Tibial artery (tissue), 4 donors: ENCODE results near the gene OR6B2.

ENCODE experiments used
- DNase-seq, 2 donors: peaks; one replicate each; pipeline ENCODE4 v3.0.0-alpha.2; 2019
- H3K27ac ChIP-seq, 2 donors: fragments of 200-600 bp; sonication (generic) in 1 of 2; 1 replicate in 1 of 2; 2 replicates in 1 of 2; pipeline ENCODE4 v1.5.1; 2018 to 2019; ENCODE audit warnings: mild to moderate bottlenecking in 1 of 2
- H3K27me3 ChIP-seq, 2 donors: fragments of 200-600 bp; sonication (generic) in 1 of 2; one replicate each; pipeline versions ENCODE4 v1.5.1 to v1.6.0; 2016 to 2019
- H3K36me3 ChIP-seq, 3 donors: fragments of 200-600 bp; sonication (generic) in 2 of 3; one replicate each; pipeline ENCODE4 v1.5.1; 2016 to 2019; ENCODE audit warnings: mild to moderate bottlenecking in 2 of 3
- H3K4me1 ChIP-seq, 4 donors: fragments of 200-600 bp; sonication (generic) in 2 of 4; 1 replicate in 3 of 4; 2 replicates in 1 of 4; pipeline ENCODE4 v1.5.1; 2016 to 2019
- H3K4me3 ChIP-seq, 2 donors: fragments of 200-600 bp; sonication (generic) in 1 of 2; 1 replicate in 1 of 2; 2 replicates in 1 of 2; pipeline ENCODE4 v1.5.1; 2018 to 2019; ENCODE audit warnings: mild to moderate bottlenecking in 2 of 2
- H3K9me3 ChIP-seq, 3 donors: fragments of 200-600 bp; sonication (generic) in 1 of 3; one replicate each; pipeline ENCODE4 v1.5.1; 2016 to 2019
- intact Hi-C: fragments of 100-400 bp; cut with DNase I; formaldehyde crosslinking; loops from one replicate; pipeline ENCODE4 v1.15.0; 2023; ENCODE audit warnings: low total_unique reads
- TF ChIP-seq, protein P1 (sequence below), 2 experiments: fragments of 200-600 bp in 1 of 2; fragments of 450-650 bp in 1 of 2; IDR thresholded peaks; one replicate each; pipeline ENCODE4 v1.5.1; 2017 to 2019; ENCODE audit warnings: antibody characterized with exemption in 2 of 2, mild to moderate bottlenecking in 1 of 2, moderate library complexity in 1 of 2

The OR6B2 gene

DNA sequence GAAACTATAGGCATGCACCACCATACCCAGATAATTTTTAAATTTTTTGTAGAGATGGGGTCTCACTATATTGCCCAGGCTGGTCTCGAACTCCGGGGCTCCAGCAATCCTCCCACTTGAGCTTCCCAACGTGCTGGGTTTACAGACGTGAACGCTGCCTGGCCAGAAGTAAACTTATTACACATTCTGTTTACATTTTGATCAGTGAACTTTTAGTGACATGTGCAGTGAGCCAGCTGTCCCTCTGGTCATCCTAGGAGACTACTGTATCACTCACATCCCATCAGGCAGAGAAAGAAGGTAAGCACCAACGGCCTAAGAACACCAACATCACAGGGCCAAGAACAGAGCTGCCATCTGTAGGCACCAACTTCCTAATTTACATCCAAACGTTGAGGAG lies 27.2 kb downstream of the OR6B2 start:
- Histone ChIP-seq H3K9me3 (no peaks in the 10 kb centered on the region), H3K4me3 (no peak overlapping the region), H3K27me3 (no peaks in the 10 kb centered on the region), H3K36me3 (peaks cover 44 to 98% (median 83%) of the 10 kb centered on the region in 3 donors), H3K4me1 (no peaks in the 10 kb centered on the region), H3K27ac (no peak overlapping the region)
- TF ChIP-seq, protein P1, sequence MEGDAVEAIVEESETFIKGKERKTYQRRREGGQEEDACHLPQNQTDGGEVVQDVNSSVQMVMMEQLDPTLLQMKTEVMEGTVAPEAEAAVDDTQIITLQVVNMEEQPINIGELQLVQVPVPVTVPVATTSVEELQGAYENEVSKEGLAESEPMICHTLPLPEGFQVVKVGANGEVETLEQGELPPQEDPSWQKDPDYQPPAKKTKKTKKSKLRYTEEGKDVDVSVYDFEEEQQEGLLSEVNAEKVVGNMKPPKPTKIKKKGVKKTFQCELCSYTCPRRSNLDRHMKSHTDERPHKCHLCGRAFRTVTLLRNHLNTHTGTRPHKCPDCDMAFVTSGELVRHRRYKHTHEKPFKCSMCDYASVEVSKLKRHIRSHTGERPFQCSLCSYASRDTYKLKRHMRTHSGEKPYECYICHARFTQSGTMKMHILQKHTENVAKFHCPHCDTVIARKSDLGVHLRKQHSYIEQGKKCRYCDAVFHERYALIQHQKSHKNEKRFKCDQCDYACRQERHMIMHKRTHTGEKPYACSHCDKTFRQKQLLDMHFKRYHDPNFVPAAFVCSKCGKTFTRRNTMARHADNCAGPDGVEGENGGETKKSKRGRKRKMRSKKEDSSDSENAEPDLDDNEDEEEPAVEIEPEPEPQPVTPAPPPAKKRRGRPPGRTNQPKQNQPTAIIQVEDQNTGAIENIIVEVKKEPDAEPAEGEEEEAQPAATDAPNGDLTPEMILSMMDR (IDR thresholded peaks at IDR 0.05) = no peak
- DNase-seq = no peak
- intact Hi-C loops = no loop called here

DNA sequence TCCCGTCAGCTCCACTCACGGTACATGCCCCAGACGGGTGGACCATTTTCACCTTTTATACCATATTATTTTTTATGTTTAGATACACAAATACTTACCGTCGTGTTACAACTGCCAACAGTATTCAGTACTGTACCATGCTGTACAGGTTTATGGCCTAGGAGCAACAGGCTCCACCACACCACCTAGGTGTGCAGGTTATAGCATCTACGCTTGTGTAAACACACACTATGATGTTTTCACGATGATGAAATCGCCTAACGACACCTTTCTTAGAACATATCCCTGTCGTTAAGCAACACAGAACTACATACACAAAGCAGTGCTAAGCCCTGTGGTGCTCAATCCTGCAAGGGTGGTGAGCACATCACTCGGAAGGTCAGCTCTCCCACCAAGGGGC lies 29.6 kb downstream of the OR6B2 start:
- Histone ChIP-seq H3K36me3 (peaks cover 32 to 82% (median 62%) of the 10 kb centered on the region in 3 donors), H3K4me1 (no peaks in the 10 kb centered on the region), H3K4me3 (no peak overlapping the region), H3K9me3 (no peaks in the 10 kb centered on the region), H3K27me3 (no peaks in the 10 kb centered on the region), H3K27ac (no peak overlapping the region)
- TF ChIP-seq, protein P1 (IDR thresholded peaks at IDR 0.05) = no peak
- intact Hi-C loops = no loop called here
- DNase-seq = no peak

DNA sequence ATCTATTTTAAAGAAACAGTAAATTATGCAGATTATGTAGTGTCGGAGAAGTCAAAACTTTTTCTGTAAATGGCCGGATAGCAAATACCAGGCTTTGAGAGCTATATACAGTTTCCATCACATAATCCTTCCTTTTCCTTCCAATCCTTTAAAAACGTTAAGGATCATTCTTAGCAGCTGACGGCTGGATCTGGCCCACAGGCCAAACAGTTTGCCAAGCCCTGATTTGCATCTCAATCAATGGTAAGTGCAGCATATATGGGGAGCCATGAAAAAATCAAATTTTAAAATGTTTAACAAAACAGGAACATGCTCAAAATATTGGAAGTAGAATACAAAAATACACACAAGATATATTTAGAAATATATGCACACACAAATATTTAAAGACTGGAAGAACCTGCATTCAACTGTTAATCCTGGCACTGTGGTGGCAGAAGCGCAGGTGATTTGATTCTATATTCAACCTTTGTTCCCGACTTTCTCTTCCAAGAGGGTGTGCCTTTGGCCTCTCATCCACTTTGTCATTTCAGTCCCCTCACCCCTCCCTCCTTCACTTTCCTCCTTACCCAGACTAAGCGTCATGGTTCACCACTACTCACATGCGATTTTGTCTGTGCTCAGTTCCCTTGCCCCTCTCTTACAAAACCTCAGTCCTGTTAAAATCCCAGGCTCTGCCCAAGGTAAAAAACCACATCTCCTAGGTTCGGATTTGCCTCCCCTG lies 32.4 kb downstream of the OR6B2 start:
- Histone ChIP-seq H3K9me3 (no peaks in the 10 kb centered on the region), H3K36me3 (peaks cover 24 to 81% (median 48%) of the 10 kb centered on the region in 3 donors), H3K4me1 (no peaks in the 10 kb centered on the region), H3K27me3 (no peaks in the 10 kb centered on the region), H3K27ac (no peak overlapping the region), H3K4me3 (no peak overlapping the region)
- intact Hi-C loops = no loop called here
- TF ChIP-seq, protein P1 (IDR thresholded peaks at IDR 0.05) = no peak
- DNase-seq = no peak

DNA sequence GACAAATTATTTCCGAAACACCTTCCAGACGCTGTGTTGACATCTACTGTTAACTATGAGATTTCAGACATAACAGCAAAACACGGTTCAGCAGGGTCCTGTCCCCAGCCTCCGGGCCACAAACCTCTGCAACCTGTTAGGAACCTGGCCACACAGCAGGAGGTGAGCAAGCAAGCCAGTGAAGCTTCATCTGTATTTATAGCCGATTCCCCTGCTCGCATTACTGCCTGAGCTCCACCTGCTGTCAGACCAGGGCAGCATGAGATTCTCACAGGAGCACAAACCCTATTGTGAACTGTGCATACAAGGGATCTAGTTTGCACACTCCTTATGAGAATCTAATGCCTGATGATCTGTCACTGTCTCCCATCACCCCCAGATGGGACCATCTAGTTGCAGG lies 36.1 kb downstream of the OR6B2 start:
- DNase-seq = no peak
- intact Hi-C loops = loop anchor here (5.0 kb wide), 1 partner anchor 957 kb away; no protein-coding TSS in a partner anchor

DNA sequence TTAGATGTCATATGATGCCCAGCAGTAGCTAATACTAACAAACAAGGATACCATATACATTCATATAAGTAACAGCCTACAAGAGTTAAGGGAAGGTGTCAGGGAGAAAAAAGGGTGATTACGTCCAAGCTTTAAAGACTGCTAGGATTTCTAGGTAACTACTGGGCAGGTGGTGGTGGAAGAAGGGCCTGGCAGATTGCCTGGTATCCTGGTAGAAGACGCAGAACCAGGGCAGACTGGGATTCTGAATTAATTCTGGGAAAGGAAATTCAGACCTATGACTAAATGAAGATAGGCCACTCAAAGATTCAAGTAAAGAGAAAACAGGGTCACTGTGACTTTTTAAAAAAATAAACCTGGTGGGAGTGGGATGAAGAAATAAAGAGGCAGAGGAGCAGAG lies 36.9 kb downstream of the OR6B2 start:
- Histone ChIP-seq H3K36me3 (peaks cover 19 to 70% (median 40%) of the 10 kb centered on the region in 3 donors), H3K27ac (no peak overlapping the region), H3K4me3 (no peak overlapping the region), H3K9me3 (no peaks in the 10 kb centered on the region), H3K4me1 (no peaks in the 10 kb centered on the region), H3K27me3 (no peaks in the 10 kb centered on the region)
- DNase-seq = no peak
- intact Hi-C loops = loop anchor here (5.0 kb wide), 1 partner anchor 956 kb away; no protein-coding TSS in a partner anchor
- TF ChIP-seq, protein P1 (IDR thresholded peaks at IDR 0.05) = no peak

More for the DNA sequence above, 36.1 kb downstream of the OR6B2 start:
- no peaks in the 10 kb centered on the region for H3K4me1 ChIP-seq
- H3K27me3 ChIP-seq = no peaks in the 10 kb centered on the region
- H3K27ac ChIP-seq = no peak overlapping the region
- H3K9me3 ChIP-seq = no peaks in the 10 kb centered on the region
- H3K36me3 ChIP-seq = peaks cover 15 to 70% (median 40%) of the 10 kb centered on the region in 3 donors
- H3K4me3 ChIP-seq = no peak overlapping the region
- TF ChIP-seq, protein P1 (IDR thresholded peaks at IDR 0.05) = no peak
